Stimulated activated CD8-positive, alpha-beta memory T cell treated with anti-CD3 and anti-CD28 coated beads, Interleukin-2, amount 100 ng/mL, for 48 hours (primary cell): ENCODE results near the gene ANTXR1.
"Not testable (repeated sequence)": the region's sequence is repeated elsewhere in the genome, so short reads cannot be mapped to it uniquely, and the experiment has no call there.

Experiments used
- DNase-seq, 2 donors: peaks; one replicate each; pipeline ENCODE4 v3.0.0-alpha.2; 2020; ENCODE audit warnings: low read depth in 2 of 2

ANTXR1 gene

DNA sequence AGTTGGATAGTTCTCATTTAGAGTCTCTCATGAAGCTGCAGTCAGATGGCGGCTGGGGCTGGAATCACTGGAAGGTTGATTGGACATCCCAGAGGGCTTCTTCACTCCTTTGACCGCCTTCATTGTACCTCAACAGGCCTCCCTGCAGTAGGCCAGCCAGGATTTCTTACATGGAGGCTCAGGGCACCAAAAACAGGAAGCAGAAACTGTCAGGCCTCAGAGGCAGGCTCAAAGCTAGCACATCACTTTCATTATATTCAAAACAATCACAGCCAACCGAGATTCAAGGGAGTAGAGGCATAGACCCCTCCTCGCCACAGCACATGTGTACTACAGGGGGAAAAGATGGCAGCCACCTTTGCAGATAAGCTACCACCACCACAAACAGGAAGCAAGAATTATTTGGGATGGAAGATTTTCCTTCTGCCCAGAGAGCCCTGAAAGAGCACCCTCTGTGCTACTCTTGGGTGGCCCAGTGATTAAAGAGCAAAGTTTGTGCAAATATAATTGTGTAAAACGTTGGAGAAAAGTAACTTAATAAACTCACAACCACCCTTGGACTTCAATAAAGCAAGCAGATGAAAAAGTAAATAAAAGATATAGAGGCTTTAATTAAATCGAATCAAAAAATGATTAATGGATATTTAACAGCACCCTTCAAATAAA, 218.8 kb downstream of the ANTXR1 start:
- no peak for DNase-seq

DNA sequence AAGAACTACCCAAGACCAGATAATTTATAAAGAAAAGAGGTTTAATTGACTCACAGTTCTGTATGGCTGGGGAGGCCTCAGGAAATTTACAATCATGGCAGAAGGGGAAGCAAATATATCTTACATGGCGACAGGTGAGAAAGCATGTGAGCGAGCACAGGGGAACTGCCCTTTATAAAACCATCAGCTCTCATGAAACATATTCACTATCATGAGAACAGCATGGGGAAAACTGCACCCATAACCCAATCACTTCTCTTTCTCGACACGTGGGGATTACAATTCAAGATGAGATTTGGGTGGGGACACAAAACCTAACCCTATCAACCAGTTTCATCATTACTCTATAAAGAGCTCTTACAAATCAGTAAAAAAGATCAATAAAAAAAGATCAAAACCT, 222.9 kb downstream of the ANTXR1 start:
- DNase-seq = not testable (repeated sequence)

DNA sequence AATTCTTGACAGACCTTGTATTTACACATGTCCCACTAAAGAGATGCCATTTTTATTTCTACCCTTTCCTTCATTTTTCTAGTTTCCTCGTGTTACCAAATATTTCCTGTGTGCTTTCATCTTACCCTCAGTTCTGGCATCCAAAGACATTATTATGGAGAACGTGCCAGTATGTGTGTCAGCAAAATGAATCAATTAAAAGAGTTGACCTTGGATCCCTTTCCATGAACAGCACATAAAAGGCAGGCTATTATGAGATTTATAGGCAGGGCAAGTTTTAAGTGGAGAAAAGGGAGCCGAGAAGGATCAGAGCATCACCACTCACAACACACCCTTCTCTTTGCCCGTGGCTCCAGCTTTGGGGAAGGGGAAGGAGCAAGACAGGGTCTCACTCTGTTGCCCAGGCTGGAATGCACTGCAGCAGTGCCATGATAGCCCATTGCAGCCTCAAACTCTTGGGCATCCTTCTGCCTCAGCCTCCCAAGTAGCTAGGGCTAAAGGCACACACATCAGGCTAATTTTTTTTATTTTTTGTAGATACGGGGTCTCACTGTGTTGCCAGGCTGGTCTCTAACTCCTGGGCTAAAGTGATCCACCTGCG, 224.2 kb downstream of the ANTXR1 start:
- DNase-seq = no peak

DNA sequence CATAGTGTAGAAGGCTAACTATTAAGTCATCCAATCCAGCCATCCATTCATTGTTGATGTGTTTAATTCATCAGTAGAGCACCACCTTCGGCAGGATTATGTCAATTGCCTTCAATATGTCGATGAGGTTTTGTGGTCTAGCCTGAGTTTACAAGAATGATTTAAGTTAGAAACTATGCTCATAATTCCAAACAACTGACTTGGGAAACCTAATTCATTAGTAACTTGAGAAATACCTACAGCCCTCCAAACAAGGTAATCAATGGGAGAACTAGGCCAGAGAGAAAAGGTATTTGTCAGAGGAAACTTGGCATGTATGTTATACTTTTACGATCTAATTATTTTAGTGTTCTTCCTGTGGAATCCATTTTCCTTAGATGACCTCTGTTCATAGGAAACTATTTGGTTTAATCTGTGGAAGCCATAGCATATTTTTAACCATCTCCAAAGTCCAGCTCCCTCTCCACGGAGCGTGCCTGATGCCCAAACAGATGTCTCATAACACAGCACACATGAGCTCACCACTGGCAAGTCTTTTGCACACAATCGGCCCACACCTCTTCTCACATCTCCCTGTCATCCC, 225.6 kb downstream of the ANTXR1 start:
- no peak for DNase-seq

DNA sequence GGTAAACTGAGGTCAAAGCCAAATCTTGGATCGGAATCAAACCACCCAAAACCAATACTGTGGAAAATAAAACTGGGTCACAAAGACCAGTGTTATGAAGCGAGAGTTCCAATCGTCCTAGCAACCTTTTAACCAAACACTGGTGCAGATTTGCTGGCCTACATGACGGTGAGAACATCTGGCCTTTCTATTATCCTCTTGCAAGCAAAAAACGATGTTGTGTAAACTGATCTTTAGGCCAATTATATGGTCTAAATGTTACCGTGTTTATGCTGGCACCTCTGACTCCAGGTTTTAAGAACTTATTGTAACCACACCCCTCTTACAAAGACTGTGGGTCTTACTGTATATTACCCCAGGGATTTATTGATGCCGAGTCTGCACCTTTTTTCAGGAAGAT, 228.1 kb downstream of the ANTXR1 start:
- no peak for DNase-seq

DNA sequence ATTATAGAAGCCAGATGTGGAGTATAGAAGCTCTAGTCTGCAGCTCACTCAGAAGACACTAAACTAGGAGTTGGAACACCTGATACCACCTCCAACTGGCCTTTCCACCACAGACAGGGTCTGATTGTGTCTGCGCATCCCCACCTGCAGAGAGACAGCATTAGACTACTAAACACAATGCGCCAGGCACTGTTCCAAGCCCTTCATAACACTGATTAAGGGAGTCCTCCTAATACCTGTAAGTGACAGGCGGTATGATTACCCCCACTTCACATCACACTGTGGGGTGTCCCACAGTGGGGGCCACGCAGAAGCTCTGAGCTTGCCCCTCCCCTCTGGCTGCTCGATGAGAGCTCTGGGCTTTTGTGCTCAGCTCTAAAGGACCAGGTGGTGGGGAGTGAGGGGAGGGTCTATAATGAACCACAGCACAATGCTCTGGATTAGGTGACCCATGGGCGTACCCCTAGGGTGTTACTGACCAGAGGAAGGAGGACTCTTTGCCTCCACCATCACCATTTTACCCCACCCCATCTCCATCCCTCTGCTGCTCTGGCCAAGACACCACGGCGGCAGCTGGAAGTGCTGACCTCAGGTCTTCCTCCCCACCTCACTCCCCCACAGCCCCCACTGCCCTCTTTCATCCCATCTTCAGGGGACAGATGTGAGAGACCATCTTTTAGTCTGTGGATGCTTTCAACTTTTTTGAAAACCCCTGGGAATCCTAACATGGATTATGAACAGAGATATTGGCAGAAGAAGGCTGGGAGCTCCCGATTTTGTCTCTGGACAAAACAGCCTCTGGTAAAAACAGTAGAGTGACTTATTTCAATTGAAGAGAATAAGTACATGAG, 228.9 kb downstream of the ANTXR1 start:
- no peak for DNase-seq

DNA sequence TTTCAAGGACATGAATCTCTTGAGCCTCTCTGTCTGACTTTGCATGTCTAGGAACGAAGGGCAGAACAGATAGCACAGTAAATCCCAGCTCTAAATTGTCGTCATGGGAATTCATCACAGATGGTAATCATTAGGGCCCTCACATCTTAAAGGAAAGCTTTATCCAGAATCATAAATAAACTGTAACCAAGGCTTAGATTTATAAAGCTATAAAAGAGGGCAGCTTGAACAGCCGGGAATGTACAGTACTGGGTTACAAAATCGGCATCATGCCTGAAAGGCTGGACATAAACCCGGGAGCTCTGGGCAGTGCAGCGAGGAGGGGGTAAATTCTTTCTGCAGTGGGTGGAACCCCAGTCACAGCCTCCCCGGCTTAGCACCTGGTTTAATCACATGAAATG, 229.7 kb downstream of the ANTXR1 start:
- no peak for DNase-seq

DNA sequence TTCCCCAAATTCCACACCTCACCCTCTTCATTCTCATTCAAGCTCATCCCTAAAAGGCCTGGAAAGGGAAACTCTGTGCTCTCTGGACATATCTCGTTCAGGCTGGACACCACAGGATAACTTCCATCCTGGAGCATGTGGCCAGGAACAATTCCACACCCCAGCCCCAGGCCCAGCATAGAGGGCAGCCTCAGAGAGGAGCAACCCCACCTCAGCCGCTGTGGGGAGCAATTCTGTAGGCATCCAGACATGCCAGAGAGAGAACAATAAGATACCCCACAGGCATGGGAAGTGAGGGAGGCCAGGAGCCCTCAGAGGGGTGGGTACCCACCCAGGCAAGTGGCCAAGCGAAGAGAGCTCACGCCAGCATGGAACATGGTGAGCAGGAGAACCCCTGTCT, 230.7 kb downstream of the ANTXR1 start:
- DNase-seq = no peak

DNA sequence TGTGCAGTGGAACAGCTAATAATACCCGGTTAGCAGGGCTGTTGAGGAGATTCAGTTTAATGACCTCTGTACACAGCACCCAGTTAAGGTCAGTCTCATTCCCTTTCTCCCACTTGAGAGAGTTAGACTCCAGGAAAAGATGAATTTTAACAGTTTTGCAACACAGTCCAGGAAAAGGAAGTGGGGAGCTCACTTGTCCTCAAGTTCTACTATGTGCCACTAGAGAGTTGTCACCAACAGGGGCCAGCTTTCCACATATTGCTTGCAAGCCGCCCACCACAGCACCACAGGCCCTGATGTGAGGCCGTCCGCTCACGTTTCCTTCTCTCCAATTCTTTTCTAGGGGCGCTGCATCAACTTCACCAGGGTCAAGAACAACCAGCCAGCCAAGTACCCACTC, 231.9 kb downstream of the ANTXR1 start:
- DNase-seq = no peak

DNA sequence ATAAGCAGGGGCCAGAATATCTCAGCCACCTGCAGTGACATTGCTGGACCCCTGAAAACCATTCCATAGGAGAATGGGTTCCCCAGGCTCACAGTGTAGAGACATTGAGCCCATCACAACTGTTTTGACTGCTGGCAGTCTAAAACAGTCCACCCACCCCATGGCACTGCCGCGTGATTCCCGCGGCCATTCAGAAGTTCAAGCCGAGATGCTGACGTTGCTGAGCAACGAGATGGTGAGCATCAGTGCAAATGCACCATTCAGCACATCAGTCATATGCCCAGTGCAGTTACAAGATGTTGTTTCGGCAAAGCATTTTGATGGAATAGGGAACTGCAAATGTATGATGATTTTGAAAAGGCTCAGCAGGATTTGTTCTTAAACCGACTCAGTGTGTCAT, 234.6 kb downstream of the ANTXR1 start:
- no peak for DNase-seq

DNA sequence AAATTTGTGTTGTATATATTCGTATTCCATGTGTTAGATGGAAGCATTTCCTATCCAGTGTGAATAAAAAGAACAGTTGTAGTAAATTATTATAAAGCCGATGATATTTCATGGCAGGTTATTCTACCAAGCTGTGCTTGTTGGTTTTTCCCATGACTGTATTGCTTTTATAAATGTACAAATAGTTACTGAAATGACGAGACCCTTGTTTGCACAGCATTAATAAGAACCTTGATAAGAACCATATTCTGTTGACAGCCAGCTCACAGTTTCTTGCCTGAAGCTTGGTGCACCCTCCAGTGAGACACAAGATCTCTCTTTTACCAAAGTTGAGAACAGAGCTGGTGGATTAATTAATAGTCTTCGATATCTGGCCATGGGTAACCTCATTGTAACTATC, 235.3 kb downstream of the ANTXR1 start:
- DNase-seq = no peak

DNA sequence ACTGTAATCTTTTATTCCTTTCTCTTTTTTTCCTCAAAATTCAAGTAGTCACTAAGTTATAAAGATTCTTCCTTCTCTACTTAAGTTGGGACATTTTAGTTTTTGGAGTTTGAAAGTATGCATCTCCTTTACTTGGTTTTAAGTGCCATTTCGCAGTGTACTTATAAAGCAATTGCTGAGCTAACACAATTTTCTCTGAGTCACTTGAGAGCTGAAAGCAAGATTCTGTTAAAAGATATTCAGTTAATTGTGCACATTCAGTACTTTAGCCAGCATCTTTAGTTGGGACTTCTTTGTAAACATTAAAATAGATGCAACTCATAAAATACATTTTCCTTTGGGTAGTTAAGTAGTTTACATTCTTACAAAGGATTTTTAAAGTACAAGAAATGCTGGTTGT, 238.0 kb downstream of the ANTXR1 start:
- no peak for DNase-seq

DNA sequence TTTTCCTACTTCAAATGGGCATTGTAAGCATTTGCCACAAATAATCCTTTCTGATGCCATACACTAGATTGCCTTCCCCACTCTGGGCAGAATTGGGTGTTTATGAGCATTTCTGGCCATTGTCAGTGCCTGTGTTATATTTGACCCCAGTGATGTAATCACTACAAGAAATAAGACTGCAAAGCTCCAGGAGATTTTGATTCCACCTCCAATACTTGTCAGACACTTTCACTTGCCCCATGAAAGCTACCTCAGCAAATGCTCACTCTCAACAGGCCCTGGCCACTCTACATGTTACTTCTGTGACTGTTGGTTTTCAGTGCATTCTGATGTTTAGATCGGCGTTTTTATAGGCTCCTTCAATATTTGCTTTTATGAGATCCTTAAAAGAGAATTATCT, 239.0 kb downstream of the ANTXR1 start:
- DNase-seq = no peak

DNA sequence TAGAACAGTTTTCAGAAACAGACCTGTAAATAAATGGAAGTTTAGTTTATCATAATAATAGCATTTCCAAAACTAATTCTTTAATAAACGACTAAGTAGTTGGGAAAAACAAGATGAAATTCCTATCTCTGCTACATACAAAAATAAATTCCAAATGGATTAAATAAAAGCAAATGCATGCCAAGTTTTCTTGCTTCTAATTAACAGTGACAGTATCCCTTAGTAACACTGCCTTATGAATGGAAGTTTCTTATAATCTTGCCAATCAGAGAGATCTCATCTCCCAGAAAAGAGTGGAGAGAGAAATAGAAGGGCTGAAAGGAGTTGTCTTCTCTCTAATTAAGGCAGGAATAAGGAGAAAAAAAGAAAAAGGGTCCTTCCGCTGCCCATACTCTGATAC, 240.1 kb downstream of the ANTXR1 start:
- no peak for DNase-seq

DNA sequence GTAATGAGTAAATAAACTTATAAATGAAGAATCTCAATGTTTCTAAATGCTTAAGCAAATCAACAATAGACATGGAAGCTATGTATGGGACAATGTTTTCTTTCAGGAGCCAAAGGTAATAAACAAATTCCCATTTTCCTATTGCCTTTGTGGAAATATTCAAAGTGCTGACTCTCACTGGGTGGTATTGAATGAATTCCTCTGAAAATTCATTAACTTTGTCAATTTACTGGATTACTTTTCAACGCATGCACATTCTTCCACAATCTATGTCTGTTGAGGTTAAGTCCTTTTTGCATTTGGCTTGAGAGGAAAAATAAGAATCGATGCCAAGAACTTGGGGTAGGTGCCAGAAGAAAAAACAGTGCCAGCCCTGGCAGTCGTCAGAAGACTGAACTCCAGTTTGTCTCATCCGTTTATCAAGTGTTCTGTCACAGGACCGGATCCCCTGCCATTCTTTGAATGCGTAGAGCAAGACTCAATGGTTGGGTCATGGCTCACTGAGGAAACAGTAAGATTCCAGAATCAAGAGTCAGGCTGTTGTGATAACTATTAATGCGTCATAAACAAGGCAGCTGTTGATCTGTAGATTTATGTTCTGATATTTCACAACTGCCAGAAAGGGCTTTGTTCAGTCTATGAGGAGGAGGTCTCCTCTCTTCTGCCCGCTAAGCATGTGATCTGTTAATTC, 240.8 kb downstream of the ANTXR1 start:
- DNase-seq = no peak

DNA sequence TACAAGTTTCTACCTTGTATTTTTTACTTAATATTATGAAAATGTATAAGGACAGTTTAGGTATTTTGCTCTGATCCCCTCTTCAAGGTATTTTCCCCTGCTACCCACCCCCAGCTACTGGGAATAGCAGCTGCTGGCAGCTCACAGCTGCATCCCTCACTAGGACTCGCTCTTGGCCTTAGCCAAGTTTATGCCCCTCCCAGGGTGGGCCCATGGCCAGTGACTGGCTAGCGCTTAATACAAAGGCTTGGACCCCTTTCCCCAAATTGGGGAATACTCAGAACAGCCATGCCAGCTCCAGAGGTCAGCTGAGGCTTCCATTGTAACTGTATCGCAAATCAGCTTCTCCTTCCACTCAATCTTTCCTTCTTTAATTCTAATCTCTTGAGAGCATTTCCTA, 242.8 kb downstream of the ANTXR1 start:
- no peak for DNase-seq

DNA sequence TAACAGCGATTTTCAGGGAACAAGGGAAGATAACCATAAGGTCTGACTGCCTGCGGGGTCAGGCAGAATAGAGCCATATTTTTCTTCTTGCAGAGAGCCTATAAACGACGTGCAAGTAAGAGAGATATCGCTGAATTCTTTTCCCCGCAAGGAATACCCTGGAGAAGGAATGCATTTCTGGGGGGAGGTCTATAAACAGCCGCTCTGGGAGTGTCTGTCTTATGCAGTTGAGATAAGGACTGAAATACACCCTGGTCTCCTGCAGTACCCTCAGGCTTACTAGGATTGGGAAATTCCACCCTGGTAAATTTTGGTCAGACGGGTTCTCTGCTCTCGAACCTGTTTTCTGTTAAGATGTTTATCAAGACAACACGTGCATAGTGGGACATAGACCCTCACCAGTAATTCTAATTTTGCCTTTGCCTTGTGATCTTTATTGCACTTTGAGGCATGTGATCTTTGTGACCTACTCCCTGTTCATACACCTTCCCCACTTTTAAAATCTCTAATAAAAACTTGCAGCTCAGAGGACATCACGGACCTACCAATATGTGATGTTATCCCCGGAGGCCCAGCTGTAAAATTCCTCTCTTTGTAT, 247.1 kb downstream of the ANTXR1 start:
- not testable (repeated sequence) for DNase-seq

DNA sequence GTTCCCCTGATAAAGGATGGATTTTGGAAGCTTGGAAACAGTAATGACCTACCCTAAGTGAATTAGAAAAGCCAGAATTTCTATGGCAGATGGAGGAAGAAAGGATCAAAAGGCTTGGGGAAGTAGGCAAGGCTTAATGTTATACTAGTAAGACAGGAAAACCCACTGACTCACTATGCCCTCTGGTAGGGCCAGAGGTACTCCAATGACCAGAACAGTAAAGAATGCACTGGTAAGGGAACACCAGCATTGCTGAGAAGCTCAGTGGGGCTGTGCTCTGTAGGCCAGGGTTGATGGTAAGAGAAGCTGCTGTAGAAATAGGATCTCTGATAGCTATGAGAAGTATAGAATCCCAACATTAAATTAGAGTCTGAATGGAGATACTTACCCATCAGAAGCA, 247.7 kb downstream of the ANTXR1 start:
- DNase-seq = no peak

DNA sequence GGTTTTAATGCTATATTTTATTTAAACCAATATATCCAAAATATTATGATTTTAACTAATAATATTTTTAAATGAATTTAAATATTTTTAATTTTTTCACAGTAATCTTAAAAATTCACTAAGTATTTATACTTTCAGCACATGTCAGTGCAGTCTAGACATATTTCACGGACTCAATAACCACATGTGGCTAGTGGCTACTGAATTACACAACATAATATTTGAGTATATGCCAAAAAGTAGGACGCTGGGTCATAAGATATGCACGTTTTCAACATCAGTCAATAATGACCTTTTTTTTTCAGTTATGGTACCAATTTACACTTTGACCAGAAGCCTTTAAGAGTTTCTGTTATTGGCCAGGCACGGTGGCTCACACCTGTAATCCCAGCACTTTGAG, 256.4 kb downstream of the ANTXR1 start:
- no peak for DNase-seq

DNA sequence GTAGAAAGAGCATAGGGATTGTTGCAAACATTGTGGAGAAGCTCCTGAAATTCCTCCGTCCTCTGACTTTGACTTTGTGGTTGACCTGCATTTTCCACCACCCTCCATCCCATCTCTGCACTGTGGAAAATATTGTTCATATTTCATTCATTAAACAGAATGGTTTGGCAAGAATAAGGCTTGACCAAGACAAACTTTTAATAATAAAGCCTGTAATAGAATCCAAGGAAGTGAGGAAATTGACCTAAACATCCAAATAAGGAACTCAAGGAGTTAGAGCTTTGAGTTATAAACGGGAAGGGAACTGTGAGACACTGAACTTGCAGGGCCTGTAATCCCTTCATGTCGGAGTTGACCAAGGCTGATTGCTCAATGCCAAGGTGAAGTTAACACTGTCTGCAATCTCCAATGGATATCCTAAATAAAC, 258.9 kb downstream of the ANTXR1 start:
- no peak for DNase-seq

DNA sequence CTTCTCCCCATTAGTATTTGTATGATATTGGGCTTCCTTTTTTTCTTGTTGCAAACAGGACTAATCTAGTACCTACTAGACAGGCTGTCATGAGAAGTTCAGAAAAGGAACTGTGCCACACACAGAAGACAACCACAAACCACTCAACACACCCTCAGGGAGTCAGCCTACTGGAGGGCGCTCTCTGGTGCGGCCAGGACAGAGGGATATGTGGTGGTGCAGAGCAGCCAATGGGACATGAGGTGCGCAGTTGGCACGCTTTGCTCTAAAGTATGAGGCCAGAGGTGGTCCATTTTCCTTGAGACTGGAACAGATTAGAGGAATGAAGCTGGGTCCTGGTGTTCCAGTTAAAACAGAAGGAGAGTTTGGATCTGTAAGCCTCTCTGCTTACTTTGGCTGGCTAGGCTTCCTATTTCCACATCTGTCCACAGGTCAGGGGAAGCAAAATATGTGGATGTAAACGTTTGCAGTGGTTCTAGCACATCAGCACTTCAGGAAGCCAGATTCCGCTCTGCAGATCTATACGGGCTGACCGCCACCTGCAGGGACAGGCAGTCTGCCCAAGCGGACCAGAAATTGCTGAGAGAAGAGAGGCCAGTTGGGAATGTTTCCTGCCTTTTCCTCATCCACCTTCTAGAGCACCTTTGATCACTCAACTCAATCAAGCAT, 260.0 kb downstream of the ANTXR1 start:
- no peak for DNase-seq
